A673 (cell line): ENCODE data around the gene PIP4K2A. TPM values are rescaled to one million over a fixed set of nuclear protein-coding genes. Genes with fewer than 3 reads are reported as not detected.

ENCODE experiments used
- BruUV-seq: library from RNA; stranded (reverse); fragments of 400-500 nt; replicated peaks from 2 replicates; lab custom pipeline; 2021; lab: Mats Ljungman, UMichigan
- CTCF ChIA-PET: fragments of 300-600 bp; sonication (Branson Sonifier 250); formaldehyde crosslinking; loops from one replicate; lab custom pipeline; 2022; ENCODE audit warnings: antibody characterized with exemption; lab: Charles Lee
- POLR2A ChIA-PET: fragments of 300-600 bp; sonication (Branson Sonifier 250); formaldehyde crosslinking; loops from one replicate; lab custom pipeline; 2022; ENCODE audit warnings: antibody characterized with exemption; ENCODE audit not compliant: low non-redundant PET; lab: Charles Lee
- DNase-seq: peaks from one replicate; pipeline ENCODE4 v3.0.0-alpha.2; 2015; ENCODE audit warnings: low spot score
- H3K27ac ChIP-seq: fragments of 200-600 bp; sonication (generic); 2 replicates; pipeline ENCODE4 v1.5.1; 2016; ENCODE audit warnings: mixed run types, low read depth, mild to moderate bottlenecking, mixed read lengths, antibody characterized with exemption, low read length; ENCODE audit not compliant: poor library complexity, severe bottlenecking
- H3K27me3 ChIP-seq: fragments of 200-600 bp; sonication (generic); replicated peaks from 2 replicates; pipeline ENCODE4 v1.6.1; 2017; ENCODE audit warnings: mixed run types, low read depth, mild to moderate bottlenecking, mixed read lengths, antibody characterized with exemption, low read length; ENCODE audit not compliant: insufficient read depth, poor library complexity
- H3K36me3 ChIP-seq: fragments of 200-600 bp; sonication (generic); 2 replicates; pipeline ENCODE4 v1.6.1; 2016; ENCODE audit warnings: mixed run types, mild to moderate bottlenecking, mixed read lengths, antibody characterized with exemption, low read length; ENCODE audit not compliant: insufficient read depth, poor library complexity, severe bottlenecking
- H3K4me1 ChIP-seq: fragments of 200-600 bp; sonication (generic); 2 replicates; pipeline ENCODE4 v1.6.1; 2017; ENCODE audit warnings: mixed run types, mild to moderate bottlenecking, mixed read lengths, antibody characterized with exemption, low read length; ENCODE audit not compliant: insufficient read depth, poor library complexity, severe bottlenecking
- H3K4me3 ChIP-seq: fragments of 200-600 bp; sonication (generic); 2 replicates; pipeline ENCODE4 v1.5.1; 2016; ENCODE audit warnings: low read depth, mixed run types, mild to moderate bottlenecking, mixed read lengths, low read length; ENCODE audit not compliant: poor library complexity, severe bottlenecking
- H3K9me3 ChIP-seq: fragments of 200-600 bp; sonication (generic); 2 replicates; pipeline ENCODE4 v1.6.1; 2016; ENCODE audit warnings: mixed run types, low read depth, mild to moderate bottlenecking, mixed read lengths, antibody characterized with exemption, low read length; ENCODE audit not compliant: poor library complexity, severe bottlenecking
- EZH2 ChIP-seq: fragments of 200-600 bp; sonication (generic); IDR thresholded peaks from 2 replicates; pipeline ENCODE4 v1.6.1; 2017; ENCODE audit warnings: borderline replicate concordance, low read depth, mild to moderate bottlenecking, mixed read lengths, antibody characterized with exemption, low read length; ENCODE audit not compliant: poor library complexity, severe bottlenecking
- intact Hi-C: fragments of 100-400 bp; cut with micrococcal nuclease; formaldehyde crosslinking; loops from one replicate; pipeline ENCODE4 v1.10.0; 2022; ENCODE audit not compliant: unreplicated experiment
- total RNA-seq: library from RNA; stranded (reverse); gene quantifications from 2 replicates; pipeline ENCODE4 v1.2.3, GENCODE V29; 2021
- TF ChIP-seq, protein P1 (sequence below): fragments of 300-800, 200-600 bp; sonication (generic); conservative IDR thresholded peaks from 2 replicates; pipeline ENCODE4 v1.5.1; 2017; ENCODE audit warnings: low read depth, mild to moderate bottlenecking, antibody characterized with exemption, low read length, moderate library complexity, mixed read lengths

The PIP4K2A gene
- total RNA-seq, 1 experiment from 2014 or later: 19.8 TPM

DNA sequence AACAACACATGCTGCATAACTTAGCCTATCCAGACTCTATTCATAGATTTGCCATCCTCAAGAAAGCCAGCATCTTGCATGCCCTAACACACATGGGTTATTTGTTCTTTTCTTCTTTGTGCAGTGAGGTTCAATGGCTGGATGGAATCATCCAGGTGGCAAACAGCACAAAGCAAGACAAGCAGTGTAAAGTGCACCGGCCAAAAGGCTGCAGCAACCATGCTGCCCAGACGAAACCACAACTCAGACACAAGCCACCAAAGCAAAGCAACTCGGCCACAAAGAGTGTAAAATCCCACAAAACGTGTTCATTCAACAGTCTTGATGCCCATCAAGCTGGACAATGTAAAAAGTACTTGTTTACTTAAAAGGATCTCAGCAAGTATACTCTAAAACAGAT is 76.9 kb downstream of the PIP4K2A start:
- TF ChIP-seq, protein P1, sequence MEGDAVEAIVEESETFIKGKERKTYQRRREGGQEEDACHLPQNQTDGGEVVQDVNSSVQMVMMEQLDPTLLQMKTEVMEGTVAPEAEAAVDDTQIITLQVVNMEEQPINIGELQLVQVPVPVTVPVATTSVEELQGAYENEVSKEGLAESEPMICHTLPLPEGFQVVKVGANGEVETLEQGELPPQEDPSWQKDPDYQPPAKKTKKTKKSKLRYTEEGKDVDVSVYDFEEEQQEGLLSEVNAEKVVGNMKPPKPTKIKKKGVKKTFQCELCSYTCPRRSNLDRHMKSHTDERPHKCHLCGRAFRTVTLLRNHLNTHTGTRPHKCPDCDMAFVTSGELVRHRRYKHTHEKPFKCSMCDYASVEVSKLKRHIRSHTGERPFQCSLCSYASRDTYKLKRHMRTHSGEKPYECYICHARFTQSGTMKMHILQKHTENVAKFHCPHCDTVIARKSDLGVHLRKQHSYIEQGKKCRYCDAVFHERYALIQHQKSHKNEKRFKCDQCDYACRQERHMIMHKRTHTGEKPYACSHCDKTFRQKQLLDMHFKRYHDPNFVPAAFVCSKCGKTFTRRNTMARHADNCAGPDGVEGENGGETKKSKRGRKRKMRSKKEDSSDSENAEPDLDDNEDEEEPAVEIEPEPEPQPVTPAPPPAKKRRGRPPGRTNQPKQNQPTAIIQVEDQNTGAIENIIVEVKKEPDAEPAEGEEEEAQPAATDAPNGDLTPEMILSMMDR: no peak
- TF ChIP-seq EZH2: no peak
- Histone ChIP-seq H3K4me1 (no peaks in the 10 kb centered on the region), H3K4me3 (no peak overlapping the region), H3K27me3 (no peaks in the 10 kb centered on the region), H3K27ac (no peak overlapping the region), H3K36me3 (no peaks in the 10 kb centered on the region), H3K9me3 (no peaks in the 10 kb centered on the region)
- CTCF ChIA-PET: no interaction called here
- POLR2A ChIA-PET: no interaction called here
- intact Hi-C loops: no loop called here
- BruUV-seq: no TSS peak
- no peak for DNase-seq

DNA sequence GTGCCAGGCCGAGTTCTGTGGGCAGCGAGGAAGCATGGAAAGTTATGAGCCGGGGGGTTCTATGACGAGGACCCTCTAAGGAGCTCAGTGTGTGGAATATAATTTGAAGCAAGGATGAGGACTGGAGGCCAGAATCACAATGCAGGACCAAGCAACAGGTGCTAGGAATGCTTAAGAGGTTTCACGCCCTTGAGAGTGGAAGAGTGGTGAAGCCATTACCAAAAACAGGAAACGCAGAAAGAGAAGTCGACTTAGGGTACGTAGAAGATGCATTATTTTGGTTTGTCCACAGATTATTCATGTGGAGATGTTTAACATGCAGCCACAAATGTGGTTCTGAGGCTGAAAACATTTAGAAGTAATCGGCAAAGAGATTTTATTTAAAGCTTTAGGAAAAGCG is 78.7 kb downstream of the PIP4K2A start:
- no TSS peak for BruUV-seq
- no peak overlapping the region for H3K27ac ChIP-seq
- TF ChIP-seq EZH2: no peak
- TF ChIP-seq, protein P1: no peak
- H3K4me1 ChIP-seq: peaks cover 4% of the 10 kb centered on the region
- H3K9me3 ChIP-seq: no peaks in the 10 kb centered on the region
- DNase-seq: no peak
- H3K27me3 ChIP-seq: no peaks in the 10 kb centered on the region
- intact Hi-C loops: no loop called here
- H3K4me3 ChIP-seq: no peak overlapping the region
- no peaks in the 10 kb centered on the region for H3K36me3 ChIP-seq
- ChIA-PET CTCF (no interaction called here), POLR2A (no interaction called here)

DNA sequence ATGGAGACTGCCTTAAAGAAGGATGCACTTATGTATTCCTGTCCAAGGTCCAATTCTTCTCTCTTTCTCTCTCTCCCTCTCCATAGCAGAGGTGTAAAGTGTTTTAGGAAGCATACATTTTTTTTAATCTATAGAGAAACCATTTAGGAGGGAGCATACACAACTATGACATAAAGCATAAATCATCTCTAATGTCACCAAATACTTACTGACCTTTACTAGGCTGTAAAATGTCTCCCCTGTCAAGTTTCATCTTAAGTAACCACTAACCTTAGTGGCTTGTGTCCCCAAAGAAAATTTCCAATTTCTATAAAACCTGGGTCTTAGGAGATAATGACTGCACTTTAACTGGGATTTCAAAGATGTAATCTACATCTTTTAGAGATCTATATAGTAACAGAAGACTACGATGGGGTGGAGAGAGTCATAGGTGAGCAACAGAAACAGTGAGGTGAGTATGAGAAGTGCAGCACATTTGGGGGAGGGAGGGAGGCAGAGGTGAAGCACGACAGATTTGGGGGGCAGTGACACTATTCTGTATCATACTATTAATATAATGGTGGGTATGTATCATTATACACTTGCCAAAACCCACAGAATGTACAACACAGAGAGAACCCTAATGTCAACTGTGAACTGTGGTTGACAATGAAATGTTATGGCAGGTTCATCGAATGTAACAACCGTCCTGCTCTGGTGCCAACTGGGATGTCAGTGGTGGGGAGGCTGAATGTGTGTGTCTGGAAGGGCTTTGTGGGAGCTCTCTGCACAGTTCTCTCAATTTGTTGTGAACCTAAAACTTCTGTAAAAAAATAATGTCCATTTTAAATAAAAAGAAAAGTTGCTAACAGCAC is 79.5 kb downstream of the PIP4K2A start:
- Histone ChIP-seq H3K4me1 (peaks cover 12% of the 10 kb centered on the region), H3K4me3 (no peak overlapping the region), H3K27me3 (no peaks in the 10 kb centered on the region), H3K9me3 (no peaks in the 10 kb centered on the region), H3K36me3 (no peaks in the 10 kb centered on the region), H3K27ac (no peak overlapping the region)
- ChIA-PET POLR2A (no interaction called here), CTCF (no interaction called here)
- no peak for TF ChIP-seq EZH2
- TF ChIP-seq, protein P1: no peak
- intact Hi-C loops: no loop called here
- DNase-seq: no peak
- BruUV-seq: no TSS peak
